ENCODE results near the gene SND1.

The SND1 gene

DNA sequence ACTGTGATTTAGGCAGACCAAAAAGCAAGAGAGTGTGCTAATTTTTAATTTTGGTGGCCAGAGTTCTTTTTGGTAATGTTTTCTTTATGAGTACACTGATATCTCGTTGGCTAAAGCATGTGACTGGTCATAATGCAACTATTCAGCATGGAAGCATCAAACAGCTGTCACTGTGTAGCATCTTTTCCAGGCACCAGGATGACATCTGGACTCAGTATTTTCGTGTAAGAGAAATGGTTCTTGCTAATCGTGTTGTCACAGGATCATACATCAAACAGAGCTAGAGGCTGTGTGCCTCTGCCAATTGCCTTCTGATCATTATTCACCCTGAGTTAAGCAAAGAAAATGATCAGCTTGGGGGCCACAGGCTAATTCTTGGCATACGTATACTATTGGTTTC is 118.9 kb downstream of the SND1 start:
- DNase-seq: peak; percentile 93

DNA sequence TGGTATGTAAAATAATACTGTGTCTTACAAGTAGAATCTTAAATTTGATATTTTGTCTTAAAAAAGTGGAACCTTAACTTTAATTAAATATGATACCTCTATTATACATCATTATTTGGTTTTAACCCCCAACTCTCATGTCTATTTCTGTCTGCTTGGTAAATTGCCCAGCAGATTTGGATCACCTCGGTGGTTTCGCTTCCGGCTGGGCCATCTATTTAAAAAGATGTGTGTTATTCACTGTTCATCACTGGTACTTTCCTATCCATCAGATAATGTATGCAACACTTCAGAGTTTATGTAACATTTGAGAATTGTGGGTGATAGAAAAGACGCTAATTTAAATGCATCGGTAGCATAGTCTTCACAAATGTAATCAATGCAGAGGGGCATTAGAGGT is 119.7 kb downstream of the SND1 start:
- no peak for DNase-seq

DNA sequence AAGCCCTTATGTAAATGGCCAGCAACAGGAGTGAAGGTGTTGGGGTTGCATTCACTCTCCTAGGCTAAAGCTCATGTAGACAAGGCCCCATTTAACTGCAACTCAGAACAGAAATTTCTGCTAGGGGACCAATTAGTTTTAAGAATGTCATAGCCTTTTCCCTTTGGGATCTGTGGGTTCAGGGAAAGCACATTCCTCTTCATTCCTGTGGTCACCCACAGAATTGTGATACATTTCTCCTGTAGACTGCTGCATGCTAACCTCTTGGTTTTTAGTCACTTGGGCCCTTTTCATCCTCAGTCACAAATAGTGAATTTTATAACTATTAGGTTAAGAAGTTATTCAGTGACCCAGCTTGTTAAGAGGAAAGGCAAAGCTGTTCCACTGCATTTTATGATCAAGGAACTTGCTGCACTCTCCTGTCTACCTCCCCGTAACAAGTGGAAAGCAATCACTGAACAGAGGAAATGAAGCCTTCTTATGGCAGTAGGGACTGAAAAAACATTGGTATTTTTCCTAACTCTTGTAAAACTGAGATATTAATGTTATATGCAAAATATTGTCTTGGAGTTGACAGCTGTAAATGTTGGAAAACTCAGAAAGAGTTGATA is 124.9 kb downstream of the SND1 start:
- DNase-seq: no peak

DNA sequence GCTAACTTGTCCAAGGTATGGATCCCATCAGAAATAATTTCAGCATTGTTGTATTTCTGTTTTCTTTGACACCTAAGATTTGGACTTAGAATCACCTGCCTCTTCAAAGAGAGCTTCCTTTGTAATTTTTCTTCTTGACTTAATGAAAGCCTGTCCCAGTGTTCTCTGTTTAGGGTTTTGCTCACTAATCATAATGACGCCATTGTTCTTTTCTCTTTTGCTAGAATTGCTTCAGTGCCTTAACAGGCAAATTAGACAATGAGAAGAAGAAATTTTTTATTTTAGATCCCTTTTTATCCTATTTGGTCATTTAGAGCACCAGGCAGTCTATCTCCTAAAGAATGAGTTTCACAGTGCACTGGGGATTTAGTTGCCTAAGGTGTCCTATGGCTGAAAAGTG is 128.5 kb downstream of the SND1 start:
- no peak for DNase-seq

DNA sequence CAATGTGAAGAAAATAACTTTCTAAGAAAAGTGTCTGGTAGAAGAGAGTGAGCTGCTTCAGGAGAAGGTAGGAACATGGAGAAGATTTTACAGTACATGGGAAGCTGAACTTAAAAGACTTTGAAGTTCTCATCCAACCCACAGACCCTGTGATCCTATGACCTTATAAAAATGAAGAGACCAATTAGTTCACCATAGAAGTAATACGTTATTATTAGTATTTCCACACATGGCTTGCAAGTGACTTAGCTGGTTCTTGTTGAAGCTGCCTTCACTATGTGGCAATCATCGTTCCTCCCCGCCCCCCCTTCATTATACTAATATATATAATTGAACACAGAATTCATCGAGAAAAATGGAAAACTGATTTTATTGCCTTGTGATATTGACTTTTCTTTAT is 129.1 kb downstream of the SND1 start:
- DNase-seq: no peak

DNA sequence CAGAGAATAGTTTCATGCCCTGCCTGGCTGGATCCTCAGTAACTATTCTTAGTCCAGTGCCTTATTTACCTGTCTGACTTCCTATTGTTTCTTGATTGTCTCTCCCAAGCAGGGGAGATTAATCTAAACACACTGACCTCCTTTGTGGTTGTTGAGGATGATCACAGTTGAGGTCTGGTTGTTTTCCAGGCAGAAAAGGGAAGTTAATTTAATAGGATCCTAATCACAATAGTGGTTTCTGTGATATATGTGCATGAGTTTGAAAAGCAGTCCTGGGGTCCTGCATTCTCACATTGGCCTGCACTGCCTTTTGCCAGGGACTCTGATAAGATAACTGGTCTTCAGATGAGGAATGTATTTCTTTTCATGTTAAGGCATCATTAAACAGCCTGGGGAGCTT is 130.1 kb downstream of the SND1 start:
- DNase-seq: no peak

DNA sequence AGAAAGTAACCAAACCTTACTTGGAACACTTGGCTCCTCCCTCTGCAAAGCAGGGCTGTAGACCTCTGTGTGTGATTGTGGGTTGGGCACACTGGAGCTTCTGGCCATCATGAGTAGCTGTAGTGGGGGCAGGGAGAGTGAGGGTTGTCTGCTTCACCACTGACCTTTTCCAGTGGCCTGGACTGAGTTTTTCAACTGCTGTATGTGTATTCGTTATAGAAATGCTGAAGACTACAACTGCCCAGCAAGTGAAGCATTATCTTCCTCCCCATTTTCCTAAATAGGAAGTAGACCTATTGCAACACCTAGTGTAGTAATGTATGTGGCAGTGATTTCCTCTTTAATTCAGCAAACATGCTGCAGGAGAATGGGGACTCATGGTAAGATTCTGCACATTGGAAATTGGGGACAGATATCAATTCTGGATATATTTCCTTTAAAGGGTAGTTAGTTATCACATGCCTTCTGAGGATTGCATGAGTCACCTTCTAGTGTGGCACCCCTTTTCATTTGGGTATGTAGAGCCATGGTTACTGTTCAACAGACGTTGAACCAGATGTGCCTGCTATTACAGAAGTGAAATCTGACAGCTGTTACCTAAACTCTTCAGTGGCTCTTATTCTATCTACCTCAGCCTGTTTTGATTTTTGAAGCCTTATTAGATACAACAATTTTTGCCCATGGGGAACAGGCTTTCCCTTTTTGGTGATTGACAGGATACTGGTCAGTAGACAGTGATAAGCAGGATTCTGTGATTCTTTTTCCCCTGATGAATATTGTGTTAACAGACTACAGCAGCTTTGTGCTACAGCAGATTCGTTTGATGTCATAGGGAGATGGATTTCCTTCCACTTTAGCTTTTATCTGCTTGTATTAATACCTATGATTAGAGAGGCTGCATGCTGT is 130.9 kb downstream of the SND1 start:
- no peak for DNase-seq

DNA sequence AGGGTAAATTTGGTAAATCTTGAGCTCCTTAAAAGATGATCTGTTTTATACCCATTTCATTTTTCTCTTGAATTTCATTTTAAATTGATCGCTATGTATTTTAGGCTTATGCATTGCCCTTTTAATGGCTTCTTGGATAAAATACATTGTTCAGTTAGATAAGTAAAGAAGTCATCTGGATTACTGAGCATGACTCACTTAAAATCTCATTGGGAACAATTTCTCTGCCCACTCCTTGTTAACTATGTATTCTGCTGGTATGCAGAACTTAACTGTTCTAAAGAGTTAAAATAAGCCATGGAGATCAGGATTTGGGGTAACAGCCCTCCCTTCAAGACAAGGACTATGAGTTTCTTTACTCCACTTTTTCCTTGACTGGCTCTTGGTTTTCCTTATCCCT is 134.2 kb downstream of the SND1 start:
- no peak for DNase-seq

DNA sequence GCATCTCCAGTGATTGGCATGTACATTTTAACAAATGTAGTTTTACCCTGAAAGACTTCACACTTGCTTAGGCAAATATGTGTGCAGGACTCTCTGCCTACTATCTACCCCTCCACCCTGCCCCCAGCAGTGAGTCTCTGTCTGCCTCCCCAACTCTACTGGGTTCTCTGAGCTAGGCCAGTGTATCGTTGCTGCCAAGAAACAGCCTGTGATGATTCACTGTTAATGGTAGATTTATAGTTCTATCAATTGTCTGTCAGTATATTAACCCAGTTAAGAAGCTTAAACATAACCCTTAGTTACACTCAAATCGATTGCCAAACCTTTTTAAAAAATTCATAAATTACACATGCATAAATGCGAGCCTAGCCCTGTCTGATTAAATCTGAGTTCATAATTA is 137.0 kb downstream of the SND1 start:
- DNase-seq: no peak

DNA sequence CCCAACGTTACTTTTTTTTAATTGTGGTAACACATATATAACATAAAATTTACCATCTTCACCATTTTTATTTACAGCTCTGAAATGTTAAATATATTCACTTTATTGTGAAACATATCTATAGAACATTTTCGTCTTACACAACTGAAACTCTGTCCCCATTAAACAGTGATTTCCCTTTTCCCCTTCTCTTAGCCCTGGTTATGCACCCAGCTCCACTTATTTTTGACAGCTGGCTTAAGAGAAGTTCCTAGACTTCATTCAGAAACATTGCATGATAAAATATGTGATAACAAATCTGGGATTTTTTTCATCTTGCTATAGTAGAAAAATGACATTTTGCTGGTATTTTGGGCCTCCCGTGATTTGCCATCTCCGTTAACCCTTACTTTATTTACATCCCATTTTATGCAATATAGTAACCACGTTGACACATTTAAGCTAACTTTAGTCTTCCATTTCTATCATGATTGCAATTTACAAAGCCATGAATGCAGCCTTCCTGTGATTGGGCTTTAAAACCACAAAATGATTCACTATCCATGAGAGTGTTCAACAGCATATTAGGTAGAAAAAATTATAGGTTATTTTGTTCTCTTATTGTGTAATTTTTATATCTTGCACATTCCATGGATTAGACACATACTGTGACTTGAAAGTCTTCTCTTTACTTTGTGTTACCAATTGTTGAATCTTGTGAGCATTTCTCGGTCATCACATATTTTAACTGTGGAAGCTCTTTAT is 139.6 kb downstream of the SND1 start:
- no peak for DNase-seq

DNA sequence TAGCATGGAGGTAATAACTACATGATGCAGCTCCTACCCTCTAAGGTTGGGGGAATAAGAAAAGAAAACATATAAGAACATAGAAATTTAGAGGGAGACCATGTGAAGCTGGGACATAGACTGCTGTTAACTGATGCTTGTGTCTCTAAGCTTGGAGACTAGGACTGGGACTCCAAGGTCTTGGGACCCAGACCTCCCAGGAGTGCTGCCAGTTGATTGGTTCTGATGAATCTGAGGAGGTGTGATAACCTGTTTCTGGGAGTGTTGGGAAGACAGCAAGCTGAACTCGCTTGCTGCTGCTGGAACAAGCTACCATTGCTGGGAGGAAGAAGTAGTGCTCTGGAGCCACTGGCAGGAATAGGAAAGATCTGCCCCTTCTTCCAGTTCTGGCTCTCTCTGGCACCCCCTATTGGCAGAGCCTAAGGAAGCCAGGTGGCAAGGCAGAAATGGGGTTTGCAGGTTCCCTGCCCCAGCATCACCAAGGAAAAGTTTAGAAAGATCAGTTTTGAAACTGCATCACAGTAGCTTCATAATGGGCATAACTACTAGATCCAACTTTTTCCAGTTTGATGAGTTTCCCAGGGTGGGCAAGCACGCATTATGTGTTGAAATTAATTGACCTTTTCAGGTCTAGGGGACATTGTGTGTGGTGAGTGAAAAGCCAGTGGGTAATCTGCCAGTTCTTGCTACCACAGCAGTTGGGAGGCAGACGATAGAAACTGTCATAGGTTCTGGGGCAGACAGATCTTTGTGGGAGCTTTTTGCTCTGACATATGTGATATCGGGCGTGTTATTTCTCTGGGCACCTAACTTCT is 140.7 kb downstream of the SND1 start:
- DNase-seq: no peak

DNA sequence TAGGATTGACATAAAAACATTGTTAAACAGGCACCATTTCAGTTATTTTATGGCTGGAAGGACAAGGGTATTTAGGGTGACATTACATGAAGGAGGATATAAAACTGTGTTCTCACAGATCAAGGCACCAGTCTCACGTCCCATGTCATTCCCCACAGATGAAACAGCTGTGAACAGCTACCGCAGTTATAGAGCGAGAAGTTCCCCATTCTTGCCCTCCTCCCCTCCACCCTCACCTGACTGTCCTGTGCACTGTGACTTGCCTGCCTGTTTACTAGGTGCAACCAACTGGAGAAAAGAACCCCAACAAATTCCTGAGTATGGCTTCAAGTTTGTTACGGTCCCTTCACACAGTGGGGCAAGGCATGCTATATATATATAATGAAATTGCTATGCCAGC is 141.6 kb downstream of the SND1 start:
- no peak for DNase-seq

DNA sequence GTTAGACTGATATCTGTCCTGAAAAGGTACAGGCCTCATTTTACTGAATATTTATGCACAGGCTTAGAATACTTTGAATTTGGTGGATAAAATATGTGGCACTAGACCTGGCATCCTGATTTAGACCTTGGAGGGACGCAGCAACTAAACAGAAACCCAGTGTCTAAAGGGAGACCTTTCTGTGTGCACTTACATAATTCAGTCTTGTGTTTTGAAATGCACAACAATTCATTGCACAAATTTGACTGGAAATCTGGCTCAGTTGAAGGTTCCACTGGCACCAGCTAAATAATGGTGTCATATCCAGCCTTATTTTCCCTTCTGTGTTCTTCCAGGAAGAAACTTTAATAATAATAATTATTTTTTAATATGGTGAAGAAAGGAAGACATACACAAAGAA is 142.1 kb downstream of the SND1 start:
- no peak for DNase-seq

DNA sequence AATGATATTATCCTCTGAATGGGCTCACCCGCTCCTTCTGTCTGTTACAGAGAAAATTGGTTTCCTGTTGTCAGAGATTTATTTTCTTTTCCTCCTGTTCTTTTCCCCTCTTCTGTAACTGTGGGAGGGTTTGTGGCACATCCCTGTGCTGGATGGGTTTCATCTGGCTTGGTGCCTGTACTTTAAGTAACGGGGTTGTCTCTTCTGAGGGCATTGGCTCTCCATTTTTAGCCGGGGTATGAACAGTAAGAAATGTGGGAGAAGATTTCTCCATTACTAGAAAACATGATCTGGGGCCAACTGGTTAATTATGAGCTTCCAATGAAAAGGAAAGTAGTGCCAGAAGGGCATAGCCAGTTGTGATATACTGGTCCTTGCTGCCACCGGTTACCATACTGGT is 142.6 kb downstream of the SND1 start:
- no peak for DNase-seq

DNA sequence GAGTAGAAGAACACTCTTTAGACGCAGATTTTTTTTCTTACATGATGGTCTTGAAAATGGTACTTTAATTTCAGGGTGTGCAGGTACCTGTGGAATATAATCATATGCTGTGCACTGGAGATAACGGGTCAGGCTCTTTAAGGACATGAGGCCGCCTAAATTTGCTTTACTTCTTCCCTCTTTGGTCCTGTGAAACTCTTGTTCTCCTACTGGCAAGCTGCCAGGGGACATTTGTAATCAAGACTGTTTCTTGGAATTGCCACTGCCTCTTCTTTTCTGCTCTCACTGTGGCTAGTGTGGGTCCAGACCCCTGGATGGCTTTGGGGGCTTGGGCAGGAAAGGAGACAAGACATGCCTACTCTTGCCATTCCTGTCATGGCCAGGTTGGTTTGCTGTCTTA is 146.0 kb downstream of the SND1 start:
- no peak for DNase-seq

DNA sequence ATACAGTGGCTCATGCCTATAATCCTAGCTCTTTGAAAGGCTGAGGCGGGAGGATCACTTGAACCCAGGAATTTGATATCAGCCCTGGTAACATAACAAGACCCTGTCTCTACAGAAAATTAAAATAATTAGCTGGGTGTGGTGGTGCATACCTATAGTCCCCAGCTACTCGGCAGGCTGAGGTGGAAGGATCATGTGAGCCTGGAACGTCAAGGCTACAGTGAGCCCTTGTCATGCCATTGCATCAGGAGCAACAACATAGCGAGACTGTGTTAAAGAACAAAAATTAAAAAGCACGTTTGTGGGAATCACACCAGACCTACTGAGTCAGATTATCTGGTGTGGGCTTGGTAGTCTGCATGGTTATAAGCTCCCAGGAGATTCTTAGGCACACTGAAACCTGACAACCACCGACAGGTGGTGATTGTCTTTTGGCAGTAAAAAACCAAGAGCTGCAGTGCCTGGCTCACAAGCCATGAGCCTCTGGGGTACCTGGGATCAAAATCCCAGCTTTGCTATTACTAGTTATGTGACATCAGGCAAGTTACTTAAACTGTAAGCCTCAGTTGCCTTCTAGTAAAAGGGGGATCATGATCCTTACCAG is 146.9 kb downstream of the SND1 start:
- DNase-seq: no peak

DNA sequence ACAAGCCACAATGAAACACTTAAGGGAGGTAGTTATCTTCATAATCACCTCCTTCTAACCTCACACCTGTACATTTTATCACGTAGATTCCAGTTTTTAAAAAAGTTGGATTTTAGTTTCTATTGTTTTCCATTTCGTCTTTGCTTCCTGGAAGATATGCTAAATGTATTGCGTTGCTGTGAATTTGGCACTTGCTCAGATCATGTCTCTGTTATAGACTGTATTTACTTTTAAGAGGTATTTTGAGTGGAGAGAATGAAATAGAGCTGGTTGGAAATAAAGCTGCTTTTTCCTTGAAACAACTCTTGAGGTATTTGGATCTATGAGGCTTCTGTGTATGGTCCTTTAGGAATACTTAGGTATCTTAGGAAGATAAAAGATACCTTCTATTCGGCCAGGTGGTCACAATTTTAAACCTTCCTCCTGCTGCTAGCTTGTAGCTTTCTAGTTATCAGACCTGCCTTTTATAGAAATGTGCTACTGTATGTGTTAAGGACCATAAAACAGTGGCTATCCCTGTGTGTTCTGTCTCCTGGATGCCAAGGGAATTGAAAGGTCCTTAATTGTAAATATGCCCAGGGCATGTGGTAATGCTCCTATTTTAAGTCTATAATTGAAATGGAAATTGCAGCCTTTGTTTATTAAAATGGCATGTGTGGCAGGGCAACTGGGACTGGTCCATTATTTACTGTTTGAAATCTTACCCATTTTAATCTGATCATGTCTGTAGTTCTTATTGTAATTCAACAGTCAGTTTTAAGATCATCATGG is 147.7 kb downstream of the SND1 start:
- no peak for DNase-seq

DNA sequence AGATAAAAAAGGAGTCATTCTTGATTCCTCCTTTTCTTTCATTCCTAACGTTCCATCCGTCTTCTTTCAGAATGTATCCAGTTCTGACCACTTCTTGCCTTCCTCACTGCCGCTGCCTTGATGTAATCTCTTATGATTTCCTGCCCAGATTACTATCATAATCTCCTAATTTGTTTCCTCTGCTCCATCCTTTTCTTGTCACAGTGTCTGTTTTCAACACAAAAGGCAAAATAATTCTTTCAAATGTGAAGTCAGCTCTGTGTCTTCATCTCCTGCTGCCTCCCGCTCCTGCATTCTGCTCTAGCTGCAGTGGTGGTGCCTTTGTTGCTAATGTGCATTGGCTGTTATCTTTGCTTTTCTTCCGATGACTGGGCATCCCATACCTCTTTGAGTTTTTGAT is 150.9 kb downstream of the SND1 start:
- no peak for DNase-seq

DNA sequence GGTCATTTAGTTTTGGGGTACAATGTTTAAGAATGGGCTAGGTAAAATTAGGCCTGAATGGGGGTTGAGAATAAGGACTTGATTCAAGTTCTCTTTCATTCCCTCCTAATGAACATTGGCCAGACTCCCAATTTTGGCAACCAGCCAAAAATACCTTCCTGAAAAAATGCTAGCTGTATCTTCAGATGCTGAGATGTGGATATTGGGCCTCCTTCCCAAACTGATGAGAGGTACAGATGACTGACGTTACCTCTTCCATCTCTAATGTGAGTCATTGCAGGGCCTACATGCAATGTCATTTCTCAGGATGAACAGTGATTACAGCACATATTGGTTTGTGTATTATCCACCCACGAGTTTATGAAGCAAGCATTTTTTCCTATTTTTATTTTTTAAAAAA is 151.6 kb downstream of the SND1 start:
- DNase-seq: no peak

DNA sequence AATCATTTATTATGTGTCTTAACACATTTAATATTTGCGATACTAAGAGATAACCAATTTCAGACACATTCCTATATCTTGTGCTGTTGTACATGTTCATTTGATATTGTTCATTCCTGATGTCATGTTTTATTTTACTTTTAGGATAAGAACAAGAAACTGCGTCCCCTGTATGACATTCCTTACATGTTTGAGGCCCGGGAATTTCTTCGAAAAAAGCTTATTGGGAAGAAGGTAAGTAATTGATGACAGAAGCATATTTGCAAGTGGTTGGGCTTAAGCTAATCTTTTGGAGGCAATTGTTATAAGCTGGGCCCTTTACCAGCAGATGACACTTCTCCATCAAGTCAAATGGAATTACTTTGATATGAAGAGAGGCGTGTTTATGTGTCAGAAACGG is 155.3 kb downstream of the SND1 start:
- no peak for DNase-seq

DNA sequence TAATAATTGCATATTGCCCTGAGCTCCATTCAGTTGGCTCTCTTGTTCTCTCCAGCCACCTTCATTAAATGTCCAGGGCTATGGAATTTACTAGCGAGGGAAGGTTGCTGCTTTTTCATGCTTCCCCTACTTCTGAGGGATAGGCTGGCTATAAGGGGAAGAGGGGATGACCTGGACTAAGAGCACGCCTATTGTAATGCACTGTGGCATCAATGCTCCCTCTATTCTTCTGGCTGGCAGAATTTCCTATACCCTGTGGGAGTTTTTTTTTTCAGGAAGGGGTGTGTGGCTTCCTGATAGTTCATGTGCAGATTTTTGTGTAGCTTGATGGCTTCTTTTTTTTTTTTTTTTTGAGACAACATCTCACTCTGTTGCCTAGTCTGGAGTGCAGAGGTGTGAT is 155.8 kb downstream of the SND1 start:
- no peak for DNase-seq

DNA sequence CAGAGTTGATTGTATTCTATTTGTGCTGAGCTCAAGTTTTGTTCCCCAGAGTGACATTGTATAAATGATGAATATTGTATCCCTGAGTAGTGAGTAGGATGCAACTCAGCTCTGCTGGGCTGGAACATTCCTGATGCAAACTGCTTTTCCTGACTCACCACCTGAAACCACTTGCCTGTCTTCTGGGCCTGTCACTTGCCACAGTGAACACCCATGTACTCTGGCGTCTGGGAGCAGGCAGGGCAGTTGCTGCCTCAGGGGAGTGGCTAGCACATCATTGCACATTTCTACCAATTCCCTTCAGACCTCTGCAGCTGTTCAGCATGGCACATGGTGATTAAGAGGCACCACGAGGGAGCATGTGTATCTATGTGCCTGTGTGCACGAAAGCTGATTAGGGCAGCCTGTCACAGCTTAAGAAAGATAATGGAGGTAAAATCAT is 157.3 kb downstream of the SND1 start:
- peak; percentile 86 for DNase-seq
